GM23338 (cell line): ENCODE results near the gene GOLGA6C. TPM values are rescaled to one million over a fixed set of nuclear protein-coding genes. Genes with fewer than 3 reads are reported as not detected.
A peak's percentile ranks its signal among the peaks of the same experiment; 100 is the strongest.
"Not testable (repeated sequence)": the region's sequence is repeated elsewhere in the genome, so short reads cannot be mapped to it uniquely, and the experiment has no call there.

Experiments
- ATAC-seq: fragments of 200-7000 bp; cut with Tn5 transposase; 3 replicates; pipeline ENCODE4 v1.9.1; 2020
- DNase-seq: peaks from one replicate; pipeline ENCODE4 v3.0.0-alpha.2; 2015; ENCODE audit warnings: low spot score
- H2AFZ ChIP-seq: fragments of 200-600 bp; sonication (generic); 2 replicates; pipeline ENCODE4 v1.8.0; 2016; ENCODE audit warnings: antibody characterized with exemption, mild to moderate bottlenecking, moderate library complexity
- H3F3A ChIP-seq: fragments of 200-600 bp; sonication (generic); replicated peaks from 2 replicates; pipeline ENCODE4 v1.8.0; 2017; ENCODE audit warnings: antibody characterized with exemption, mixed run types, low read depth
- H3K27ac ChIP-seq: fragments of 200-600 bp; sonication (generic); 2 replicates; pipeline ENCODE4 v1.6.1; 2016; ENCODE audit warnings: low read depth
- H3K27me3 ChIP-seq: fragments of 200-600 bp; sonication (generic); 2 replicates; pipeline ENCODE4 v1.8.0; 2016; ENCODE audit warnings: mild to moderate bottlenecking, mixed run types, moderate library complexity; ENCODE audit not compliant: insufficient read depth
- H3K36me3 ChIP-seq: fragments of 200-600 bp; sonication (generic); 2 replicates; pipeline ENCODE4 v1.8.0; 2016; ENCODE audit warnings: mild to moderate bottlenecking; ENCODE audit not compliant: insufficient read depth
- H3K4me1 ChIP-seq: fragments of 200-600 bp; sonication (generic); 2 replicates; pipeline ENCODE4 v1.8.0; 2016; ENCODE audit warnings: mild to moderate bottlenecking, moderate library complexity; ENCODE audit not compliant: insufficient read depth
- H3K4me2 ChIP-seq: fragments of 200-600 bp; sonication (generic); 2 replicates; pipeline ENCODE4 v1.7.1; 2017; ENCODE audit warnings: mixed run types
- H3K4me3 ChIP-seq: fragments of 200-600 bp; sonication (generic); 2 replicates; pipeline ENCODE4 v1.6.1; 2016; ENCODE audit warnings: mixed run types
- H3K79me2 ChIP-seq: fragments of 200-600 bp; sonication (generic); replicated peaks from 2 replicates; pipeline ENCODE4 v1.8.0; 2017; ENCODE audit warnings: mild to moderate bottlenecking; ENCODE audit not compliant: insufficient read depth
- H3K9me2 ChIP-seq: fragments of 200-600 bp; sonication (generic); 2 replicates; pipeline ENCODE4 v1.8.0; 2017; ENCODE audit not compliant: insufficient read depth
- H4K20me1 ChIP-seq: fragments of 200-600 bp; sonication (generic); replicated peaks from 2 replicates; pipeline ENCODE4 v1.8.0; 2017; ENCODE audit warnings: mild to moderate bottlenecking; ENCODE audit not compliant: insufficient read depth
- H3K27ac Mint-ChIP-seq: 2 replicates; pipeline ENCODE4 v1.8.0; 2020; ENCODE audit warnings: inconsistent platforms, mild to moderate bottlenecking, moderate library complexity, mixed read lengths
- H3K27me3 Mint-ChIP-seq: 3 replicates; pipeline ENCODE4 v1.8.0; 2022; ENCODE audit warnings: low read depth, mild to moderate bottlenecking, moderate library complexity, mixed read lengths, inconsistent platforms; ENCODE audit not compliant: insufficient read depth, poor library complexity
- H3K36me3 Mint-ChIP-seq: 3 replicates; pipeline ENCODE4 v1.8.0; 2021; ENCODE audit warnings: low read depth, mild to moderate bottlenecking, inconsistent platforms, moderate library complexity, mixed read lengths
- H3K4me1 Mint-ChIP-seq: 3 replicates; pipeline ENCODE4 v1.8.0; 2020; ENCODE audit warnings: mild to moderate bottlenecking, inconsistent platforms, mixed read lengths
- H3K4me3 Mint-ChIP-seq: 3 replicates; pipeline ENCODE4 v1.8.0; 2021; ENCODE audit warnings: moderate library complexity, mild to moderate bottlenecking, inconsistent platforms, mixed read lengths
- H3K9me3 Mint-ChIP-seq: 3 replicates; pipeline ENCODE4 v1.8.0; 2020; ENCODE audit warnings: moderate library complexity, mild to moderate bottlenecking, inconsistent platforms, mixed read lengths
- CREB1 ChIP-seq: fragments of 250-450 bp; sonication (Bioruptor Pico); IDR thresholded peaks from 2 replicates; pipeline ENCODE4 v1.5.0; 2020; ENCODE audit warnings: low read depth, mild to moderate bottlenecking, moderate library complexity
- CTCF ChIP-seq, 2 experiments: fragments of 200-600 bp in 1 of 2; sonication (generic) in 1 of 2; conservative IDR thresholded peaks; 2 replicates each; pipeline versions ENCODE4 v1.5.1 to v1.6.1; 2016 to 2017; ENCODE audit warnings: antibody characterized with exemption in 2 of 2, low read depth in 2 of 2, mild to moderate bottlenecking in 2 of 2, moderate library complexity in 1 of 2
- ETS1 ChIP-seq: IDR thresholded peaks from 2 replicates; pipeline ENCODE4 v1.6.1; 2016; ENCODE audit warnings: antibody characterized with exemption
- EZH2phosphoT487 ChIP-seq: fragments of 200-600 bp; sonication (generic); IDR thresholded peaks from one replicate; pipeline ENCODE4 v1.8.1; 2018; ENCODE audit warnings: antibody characterized with exemption; ENCODE audit not compliant: unreplicated experiment
- NANOG ChIP-seq: IDR thresholded peaks from 2 replicates; pipeline ENCODE4 v1.6.1; 2016; ENCODE audit warnings: antibody characterized with exemption, borderline replicate concordance
- POLR2AphosphoS5 ChIP-seq: IDR thresholded peaks from 2 replicates; pipeline ENCODE4 v1.6.1; 2016; ENCODE audit warnings: antibody characterized with exemption, low read depth
- REST ChIP-seq: IDR thresholded peaks from one replicate; pipeline ENCODE4 v1.6.1; 2018; ENCODE audit warnings: antibody characterized with exemption; ENCODE audit not compliant: unreplicated experiment
- STAT1 ChIP-seq: IDR thresholded peaks from one replicate; pipeline ENCODE4 v1.6.1; 2016; ENCODE audit warnings: antibody characterized with exemption; ENCODE audit not compliant: unreplicated experiment
- ZNF114 ChIP-seq: fragments of 250-450 bp; sonication (Bioruptor Pico); IDR thresholded peaks from 2 replicates; pipeline ENCODE4 v1.5.0; 2020; ENCODE audit warnings: mild to moderate bottlenecking, moderate library complexity
- ZNF331 ChIP-seq: fragments of 250-450 bp; sonication (Bioruptor Pico); IDR thresholded peaks from 2 replicates; pipeline ENCODE4 v1.5.0; 2020; ENCODE audit warnings: low read depth, mild to moderate bottlenecking, moderate library complexity
- polyA plus RNA-seq: library from polyadenylated mRNA; unstranded; fragments of >200 nt; fragmentation: Nextera tagmentation; extraction: Ambion mirVana; gene quantifications from 2 replicates; pipeline ENCODE4 v1.2.1, GENCODE V29; 2016
- total RNA-seq: library from RNA; depleted of rRNA; stranded (reverse); fragments of >200 nt; shearing (Covaris generic); gene quantifications from 2 replicates; pipeline ENCODE4 v1.2.3, GENCODE V29; 2014

The GOLGA6C gene
- total and polyA plus RNA-seq, 2 experiments from 2014 or later = 0.34 to 1.3 TPM

GRCh38 chr15:75299311-75299688 lies 41.2 kb downstream of the GOLGA6C start:
- H3K4me1 Mint-ChIP-seq, H2AFZ ChIP-seq, H3K36me3 ChIP-seq, H3K4me3 ChIP-seq, H3K27me3 Mint-ChIP-seq, H3K9me2 ChIP-seq, H3K27ac Mint-ChIP-seq, H3F3A ChIP-seq, DNase-seq, H3K4me3 Mint-ChIP-seq, H3K27me3 ChIP-seq, H3K9me3 Mint-ChIP-seq, H3K4me1 ChIP-seq, H3K27ac ChIP-seq, H4K20me1 ChIP-seq, H3K36me3 Mint-ChIP-seq, H3K79me2 ChIP-seq: not testable (repeated sequence)
- TF ChIP-seq CTCF (conservative IDR thresholded peaks at IDR 0.05; ENCODE audit: low read depth in 2 of 2) = peak; percentile 36 to 55; a peak in 3 of 4 replicates
- ATAC-seq = peak; percentile 96
- H3K4me2 ChIP-seq = 0 out of 2 replicates have a peak overlapping the region, but pooled peaks have one; percentile 55

- H3K4me1 ChIP-seq, H3F3A ChIP-seq: not testable (repeated sequence)
Observed at GRCh38 chr15:75300026-75300425, 41.9 kb downstream of the GOLGA6C start.

GRCh38 chr15:75302318-75302717 lies 44.2 kb downstream of the GOLGA6C start:
- no peak for DNase-seq
- H3K4me3 Mint-ChIP-seq = no peak overlapping the region
- H3K36me3 Mint-ChIP-seq = no peaks in the 10 kb centered on the region
- no peaks in the 10 kb centered on the region for H4K20me1 ChIP-seq
- H3K4me2 ChIP-seq = no peak overlapping the region
- peaks cover 2% of the 10 kb centered on the region for H3K27me3 Mint-ChIP-seq
- H3K36me3 ChIP-seq = no peaks in the 10 kb centered on the region
- no peaks in the 10 kb centered on the region for H3K9me2 ChIP-seq
- H3K9me3 Mint-ChIP-seq = no peaks in the 10 kb centered on the region
- TF ChIP-seq CTCF (conservative IDR thresholded peaks at IDR 0.05; ENCODE audit: low read depth in 2 of 2) (no peak), ETS1 (no peak), ZNF114 (CRISPR knock-in tag) (no peak), NANOG (no peak), ZNF331 (no peak), CREB1 (CRISPR knock-in tag) (no peak), POLR2AphosphoS5 (no peak), STAT1 (no peak), EZH2phosphoT487 (no peak), REST (no peak)
- H3K4me3 ChIP-seq = no peak overlapping the region
- H3K4me1 ChIP-seq = no peaks in the 10 kb centered on the region
- H3F3A ChIP-seq = no peaks in the 10 kb centered on the region
- peaks cover 6% of the 10 kb centered on the region for H3K4me1 Mint-ChIP-seq
- H3K27ac ChIP-seq = no peak overlapping the region
- H3K27me3 ChIP-seq = no peaks in the 10 kb centered on the region
- H3K79me2 ChIP-seq = no peaks in the 10 kb centered on the region
- H2AFZ ChIP-seq = no peak overlapping the region
- no peak overlapping the region for H3K27ac Mint-ChIP-seq
- ATAC-seq = no peak

More at GRCh38 chr15:75300026-75300425, 41.9 kb downstream of the GOLGA6C start:
- not testable (repeated sequence) for H3K36me3 ChIP-seq, H3K27ac Mint-ChIP-seq, H4K20me1 ChIP-seq, ATAC-seq, H3K27ac ChIP-seq, H3K79me2 ChIP-seq, H3K4me3 ChIP-seq, H3K27me3 ChIP-seq, H3K9me3 Mint-ChIP-seq, H3K4me1 Mint-ChIP-seq, H3K4me2 ChIP-seq, H3K27me3 Mint-ChIP-seq, H3K9me2 ChIP-seq, H2AFZ ChIP-seq, H3K4me3 Mint-ChIP-seq, H3K36me3 Mint-ChIP-seq
- peak; percentile 9 for DNase-seq
